ENCODE data around the gene ZDHHC14.

ZDHHC14 gene

DNA sequence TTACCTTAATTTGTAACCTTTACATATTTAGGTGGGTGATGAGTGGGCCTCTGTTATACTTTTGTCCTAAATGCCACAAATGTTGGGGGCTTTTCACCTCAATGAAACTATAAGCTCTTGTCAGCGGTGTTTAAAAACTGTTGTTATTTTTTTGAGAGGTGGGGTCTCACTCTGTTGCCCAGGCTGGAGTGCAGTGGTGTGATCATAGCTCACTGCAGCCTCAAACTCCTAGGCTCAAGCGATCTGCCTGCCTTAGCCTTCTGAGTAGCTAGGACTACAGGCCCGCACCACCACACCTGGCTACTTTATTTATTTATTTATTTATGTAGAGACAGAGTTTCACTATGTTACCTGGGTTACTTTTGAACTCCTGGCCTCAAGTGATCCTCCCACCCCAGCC, 66.7 kb downstream of the ZDHHC14 start:
- DNase-seq (ENCODE audit: extremely low read depth, low read depth) = no peak
- H3K4me3 ChIP-seq (replicated peaks; ENCODE audit: low read depth, low read length) = no peak overlapping the region
- TF ChIP-seq CTCF (IDR thresholded peaks at IDR 0.05; ENCODE audit: low read depth, low read length, missing control alignments) = no peak

DNA sequence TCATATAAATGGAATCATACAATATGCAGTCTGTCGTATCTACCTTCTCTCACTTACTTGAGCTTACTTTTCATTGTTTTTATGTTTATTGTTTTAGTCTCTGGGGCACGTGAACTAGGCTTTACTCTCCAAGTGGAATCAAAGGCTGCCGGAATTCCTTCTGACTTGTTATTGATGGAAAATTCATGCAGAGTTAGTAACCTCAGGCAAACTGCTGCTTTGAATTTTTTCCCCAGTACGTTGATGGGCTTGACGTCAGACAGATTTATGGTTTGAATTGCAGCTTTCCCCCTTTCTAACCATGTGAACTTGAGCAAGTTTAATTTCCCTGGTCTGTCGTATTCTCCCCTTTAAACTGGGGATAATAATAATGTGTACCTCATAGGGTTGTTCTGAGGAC, 68.6 kb downstream of the ZDHHC14 start:
- TF ChIP-seq CTCF (IDR thresholded peaks at IDR 0.05; ENCODE audit: low read depth, low read length, missing control alignments) = no peak
- no peak for DNase-seq (ENCODE audit: extremely low read depth, low read depth)

GRCh38 chr6:157450931-157451742, 70.1 kb downstream of the ZDHHC14 start:
- no peak for DNase-seq (ENCODE audit: extremely low read depth, low read depth)
- H3K4me3 ChIP-seq (replicated peaks; ENCODE audit: low read depth, low read length) = no peak overlapping the region
- TF ChIP-seq CTCF (IDR thresholded peaks at IDR 0.05; ENCODE audit: low read depth, low read length, missing control alignments) = no peak

More for the DNA sequence above, 68.6 kb downstream of the ZDHHC14 start:
- H3K4me3 ChIP-seq (replicated peaks; ENCODE audit: low read depth, low read length) = no peak overlapping the region

DNA sequence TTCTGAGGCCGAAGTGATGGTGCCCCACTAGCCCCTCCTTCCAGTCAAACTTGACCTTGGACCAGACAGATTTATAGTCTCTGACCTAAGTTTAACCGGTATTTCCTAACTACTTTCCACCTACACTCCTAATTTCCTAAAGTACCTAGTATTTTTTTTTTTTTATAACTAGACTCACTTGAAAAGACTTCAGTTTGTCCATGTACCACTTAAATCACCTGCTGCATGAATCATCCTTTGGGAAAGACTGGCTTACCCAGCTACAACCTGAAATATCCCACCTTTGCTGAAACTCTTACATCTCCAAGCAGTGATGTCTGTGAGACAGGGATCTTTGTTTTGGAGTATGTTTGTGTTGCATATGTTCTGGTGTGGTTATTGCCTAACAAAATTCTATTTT, 71.1 kb downstream of the ZDHHC14 start:
- TF ChIP-seq CTCF (IDR thresholded peaks at IDR 0.05; ENCODE audit: low read depth, low read length, missing control alignments) = no peak
- no peak for DNase-seq (ENCODE audit: extremely low read depth, low read depth)
- no peak overlapping the region for H3K4me3 ChIP-seq (replicated peaks; ENCODE audit: low read depth, low read length)

DNA sequence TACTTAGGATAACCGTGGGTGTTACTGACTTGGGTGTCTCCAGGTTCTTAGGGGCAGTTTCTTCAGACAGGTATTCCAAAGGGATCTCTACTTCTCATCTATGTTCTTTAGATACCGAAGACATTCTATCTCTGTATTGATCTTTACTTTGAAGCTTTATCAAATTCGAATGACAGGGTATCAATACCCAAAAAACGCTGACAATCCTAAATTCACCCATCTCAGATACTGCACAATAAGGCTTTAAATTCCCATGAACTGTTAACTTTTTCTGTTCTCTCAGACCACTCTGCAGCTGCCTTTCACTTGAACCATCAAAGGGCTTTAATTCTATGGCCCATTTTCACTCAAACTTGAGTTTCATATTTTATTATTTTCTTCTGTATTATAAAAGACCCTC, 72.1 kb downstream of the ZDHHC14 start:
- no peak for TF ChIP-seq CTCF (IDR thresholded peaks at IDR 0.05; ENCODE audit: low read depth, low read length, missing control alignments)
- no peak for DNase-seq (ENCODE audit: extremely low read depth, low read depth)
- H3K4me3 ChIP-seq (replicated peaks; ENCODE audit: low read depth, low read length) = no peak overlapping the region

DNA sequence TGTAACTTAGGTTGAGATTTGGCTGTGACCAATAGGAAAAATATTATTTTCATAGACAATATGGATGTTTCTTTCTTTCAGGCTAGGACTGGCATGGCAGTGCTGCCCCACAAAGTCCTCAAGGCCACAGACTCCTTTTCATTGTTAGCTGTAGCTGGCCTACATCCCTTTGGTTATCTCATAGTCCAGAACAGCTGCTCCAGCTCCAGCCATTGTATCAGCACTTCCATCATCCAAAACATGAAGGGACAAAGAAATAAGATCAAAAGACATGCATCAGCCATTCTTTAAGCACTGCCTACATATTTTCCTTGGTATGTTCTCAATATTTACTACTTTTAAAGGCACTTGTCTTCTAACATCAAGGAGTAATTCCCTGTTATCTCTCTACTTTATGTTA, 73.0 kb downstream of the ZDHHC14 start:
- no peak for TF ChIP-seq CTCF (IDR thresholded peaks at IDR 0.05; ENCODE audit: low read depth, low read length, missing control alignments)
- DNase-seq (ENCODE audit: extremely low read depth, low read depth) = no peak
- H3K4me3 ChIP-seq (replicated peaks; ENCODE audit: low read depth, low read length) = no peak overlapping the region

Measured in HFF-Myc (cell line).